ENCODE measurements around the gene ASIC2.

The ASIC2 gene

DNA sequence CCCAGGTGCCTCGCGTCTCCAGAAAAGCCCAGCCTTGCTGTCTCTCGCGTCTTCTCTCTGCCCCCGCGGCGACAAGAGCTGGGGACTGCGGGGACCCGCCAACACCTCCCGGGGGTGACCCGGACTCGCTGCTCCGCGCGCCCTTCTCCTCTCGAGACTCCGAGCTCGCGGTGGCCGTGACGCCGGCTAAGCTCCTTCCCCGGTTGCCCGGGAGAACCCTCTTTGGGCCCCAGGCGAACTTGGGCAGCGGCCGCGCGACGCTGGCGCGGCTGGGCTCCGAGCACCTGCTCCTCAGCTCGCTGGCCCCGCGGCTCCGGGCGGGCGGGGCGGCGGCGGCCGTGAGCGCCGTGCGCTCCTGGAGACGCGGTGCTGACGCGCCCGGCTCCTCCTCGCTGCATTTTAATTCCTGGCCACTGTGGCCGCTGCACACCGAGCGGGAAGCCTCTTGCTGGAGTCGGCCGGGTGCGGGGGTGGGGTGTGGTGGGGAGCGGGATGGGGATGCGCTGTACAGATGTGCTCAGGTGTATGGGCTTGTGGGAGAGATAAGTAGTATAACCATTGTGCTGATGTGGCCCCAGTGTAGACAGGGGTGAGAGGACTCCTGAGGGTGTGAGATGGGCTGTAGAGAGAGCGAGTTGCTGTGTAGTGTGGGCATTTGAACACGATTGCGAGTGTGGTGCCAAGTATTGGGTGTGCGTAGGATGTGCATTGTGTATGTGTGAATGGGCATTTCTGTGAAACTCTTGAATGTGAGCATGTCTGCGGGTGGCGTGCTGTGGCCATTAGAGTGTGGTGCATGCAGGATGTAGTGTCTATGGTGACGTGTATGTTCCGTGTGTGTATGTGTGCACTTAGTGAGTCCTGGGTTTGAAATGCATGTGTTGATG lies at the start of gene ASIC2:
ASIC2 (minus strand) TSS at position 315 of the 887 bp plus-strand sequence.
- FAIRE-seq (peak; percentile 60), DNase-seq (ENCODE audit: insufficient read length, low spot score) (no peak)

- DNase-seq (ENCODE audit: insufficient read length, low spot score), result no peak
- FAIRE-seq, result no peak
Observed at GRCh38 chr17:33342025-33342424, 48.9 kb upstream of the ASIC2 start.

DNA sequence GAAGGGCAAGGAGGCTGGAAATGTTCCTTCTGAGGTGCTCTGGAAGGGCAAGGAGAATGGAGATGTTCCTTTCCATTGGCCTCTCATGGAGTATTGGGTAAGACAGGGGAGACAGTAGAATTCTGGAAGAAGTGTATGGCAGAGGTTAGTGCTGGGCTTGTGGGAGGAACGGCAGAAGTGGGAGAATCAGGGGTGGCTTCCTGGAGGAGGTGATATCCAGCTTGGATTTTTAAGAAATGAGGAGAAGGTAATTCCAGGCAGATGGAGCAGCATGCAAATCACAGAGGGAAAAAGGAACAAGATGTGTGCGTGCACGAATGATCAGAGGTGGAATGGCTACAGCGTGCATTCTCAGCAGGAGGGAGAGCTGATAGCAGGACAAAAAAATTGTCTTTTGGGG lies 45.1 kb upstream of the ASIC2 start:
- FAIRE-seq (no peak), DNase-seq (ENCODE audit: insufficient read length, low spot score) (no peak)

DNA sequence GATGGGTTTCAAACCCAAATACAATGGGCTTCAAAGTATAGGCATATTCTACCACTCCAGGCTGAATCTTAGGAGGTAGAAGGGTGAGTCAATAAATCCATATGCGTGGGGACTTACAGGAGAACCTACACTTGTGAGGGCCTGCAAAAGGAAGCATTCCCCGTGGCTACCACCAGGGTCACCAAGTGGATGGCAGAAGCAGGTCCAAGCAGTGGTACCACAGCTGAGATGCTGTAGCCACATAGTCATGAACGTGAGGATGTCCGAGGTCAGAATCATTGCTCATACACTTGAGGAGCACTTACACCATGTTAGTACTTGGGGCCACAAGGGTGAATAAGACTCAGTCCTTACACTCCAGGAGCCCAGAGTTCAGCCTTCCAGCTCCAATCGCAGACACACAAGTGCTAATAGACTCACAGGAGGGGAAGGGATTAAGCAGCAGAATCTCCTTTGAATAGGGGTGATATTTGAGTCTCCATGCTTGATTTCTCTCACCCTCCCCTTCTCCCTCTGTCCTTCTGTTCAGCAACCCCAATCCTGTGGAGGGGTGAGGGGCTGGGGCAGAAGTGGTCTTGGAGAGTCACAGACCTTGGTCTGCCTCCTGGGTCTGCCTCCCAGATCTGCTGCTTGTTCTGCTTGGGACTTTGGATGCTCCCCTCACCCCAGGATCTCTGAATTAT lies 42.5 kb upstream of the ASIC2 start:
- FAIRE-seq (peak; percentile 59), DNase-seq (ENCODE audit: insufficient read length, low spot score) (no peak)

DNA sequence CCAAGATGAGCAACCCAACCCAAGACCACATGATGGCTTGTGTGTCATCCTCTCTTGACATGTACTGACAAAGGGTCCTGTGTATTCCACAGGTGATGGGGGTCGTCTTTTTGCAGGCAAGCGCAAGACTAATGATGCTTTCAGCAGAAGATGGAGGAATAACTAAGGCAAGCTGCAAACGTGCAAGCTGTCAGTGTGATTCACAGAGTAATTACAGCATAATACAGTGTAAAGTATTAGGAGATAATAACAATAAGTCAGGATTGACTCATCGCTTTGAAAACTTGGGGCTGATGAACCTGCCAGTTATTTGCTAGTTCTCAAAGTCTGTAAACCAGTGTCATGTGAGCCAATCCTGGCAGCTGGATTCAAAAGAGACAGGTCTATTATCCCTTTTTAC lies 41.6 kb upstream of the ASIC2 start:
- DNase-seq (ENCODE audit: insufficient read length, low spot score) (no peak), FAIRE-seq (no peak)

GRCh38 chr17:33330877-33331276 lies 37.8 kb upstream of the ASIC2 start:
- DNase-seq (ENCODE audit: insufficient read length, low spot score), result no peak
- FAIRE-seq, result no peak

- DNase-seq (ENCODE audit: insufficient read length, low spot score) (no peak), FAIRE-seq (no peak)
Observed at GRCh38 chr17:33328129-33328528, 35.0 kb upstream of the ASIC2 start.

DNA sequence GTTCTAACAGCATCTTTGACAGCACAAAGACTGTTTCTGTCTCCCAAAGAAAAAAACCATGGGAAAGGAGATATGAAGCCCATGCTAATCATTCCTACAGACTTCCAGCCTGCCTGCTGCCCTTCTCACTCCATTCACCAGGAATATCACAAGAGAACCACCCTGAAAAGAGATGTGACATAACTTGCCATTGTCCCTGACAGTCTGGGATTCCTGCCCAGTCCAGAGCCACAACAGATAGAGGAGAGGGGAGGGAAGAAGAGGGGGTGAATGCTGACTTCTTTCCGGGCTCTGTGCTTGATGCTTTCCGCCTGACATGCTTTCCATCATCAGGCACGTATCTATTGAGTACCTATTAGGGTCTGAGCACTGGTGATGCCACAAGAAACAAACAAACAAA lies 31.6 kb upstream of the ASIC2 start:
- FAIRE-seq (no peak), DNase-seq (ENCODE audit: insufficient read length, low spot score) (no peak)

DNA sequence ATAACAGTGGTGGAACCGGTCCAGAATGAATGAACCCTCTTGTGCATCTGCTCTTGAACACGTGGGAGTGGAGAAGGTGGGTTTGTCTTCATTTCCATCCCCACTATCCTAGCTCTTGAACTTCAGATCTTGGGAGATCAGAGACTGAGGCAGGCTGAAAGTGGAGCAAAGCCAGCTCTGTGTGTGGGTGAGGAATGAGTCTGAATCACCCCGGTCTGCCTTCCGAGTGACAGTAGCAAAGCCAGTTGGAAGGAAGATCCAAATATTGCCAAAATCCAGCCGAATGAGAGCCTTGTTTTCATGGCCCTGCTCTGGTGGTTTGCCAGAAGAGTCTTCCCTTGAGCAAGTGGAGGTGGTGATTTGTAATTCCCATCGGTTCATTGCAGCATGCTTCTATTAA lies 29.0 kb upstream of the ASIC2 start:
- FAIRE-seq (no peak), DNase-seq (ENCODE audit: insufficient read length, low spot score) (no peak)

DNA sequence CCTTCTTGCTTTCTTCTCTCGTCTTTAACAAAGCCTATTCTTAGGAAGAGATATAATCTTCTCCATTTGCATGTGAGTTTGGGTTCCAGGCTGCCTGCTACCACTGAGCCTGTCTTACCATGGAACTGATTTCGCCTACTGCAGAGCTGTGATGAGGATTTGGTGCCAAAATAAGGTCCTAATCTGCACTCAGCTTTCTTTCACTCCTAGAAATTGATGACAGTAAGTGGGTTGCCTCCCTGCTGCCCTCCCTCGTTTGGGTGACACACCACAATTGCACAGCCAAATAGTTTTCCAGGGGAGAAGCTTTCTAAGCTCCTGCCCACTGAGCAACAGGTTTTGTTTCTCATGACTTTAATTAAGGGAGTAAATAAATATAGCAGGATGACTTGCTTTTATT lies 25.1 kb upstream of the ASIC2 start:
- FAIRE-seq, result no peak

GRCh38 chr17:33316746-33317145 lies 23.7 kb upstream of the ASIC2 start:
- FAIRE-seq (no peak), DNase-seq (ENCODE audit: insufficient read length, low spot score) (no peak)

More for the DNA sequence above, 25.1 kb upstream of the ASIC2 start:
- no peak for DNase-seq (ENCODE audit: insufficient read length, low spot score)

- DNase-seq (ENCODE audit: insufficient read length, low spot score), result no peak
- FAIRE-seq, result no peak
Observed at GRCh38 chr17:33310296-33310695, 17.2 kb upstream of the ASIC2 start.

GRCh38 chr17:33303254-33303653 lies 10.2 kb upstream of the ASIC2 start:
- DNase-seq (ENCODE audit: insufficient read length, low spot score) (no peak), FAIRE-seq (no peak)

DNA sequence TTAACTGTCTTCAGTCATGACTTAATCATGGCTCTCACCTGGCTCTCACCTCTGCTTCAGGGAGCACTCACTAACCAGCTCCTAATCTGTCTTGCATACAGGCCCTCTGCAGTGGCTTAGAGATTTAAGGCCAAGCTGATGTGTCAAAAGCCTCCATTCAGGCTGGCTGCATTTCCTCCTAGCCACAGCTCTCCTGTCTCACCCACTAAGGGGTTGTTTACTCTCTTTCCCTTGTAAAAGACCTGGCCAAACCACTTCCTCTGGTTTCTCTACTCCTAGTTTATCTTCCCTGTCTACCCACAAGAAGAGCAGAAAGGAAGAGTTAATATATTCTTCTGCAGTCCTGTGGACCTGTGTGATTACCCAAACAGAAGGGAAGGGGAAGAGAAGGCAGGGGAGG lies 9.3 kb upstream of the ASIC2 start:
- DNase-seq (ENCODE audit: insufficient read length, low spot score), result no peak
- FAIRE-seq, result no peak

GRCh38 chr17:33300241-33300640 lies 7.1 kb upstream of the ASIC2 start:
- no peak for FAIRE-seq

DNA sequence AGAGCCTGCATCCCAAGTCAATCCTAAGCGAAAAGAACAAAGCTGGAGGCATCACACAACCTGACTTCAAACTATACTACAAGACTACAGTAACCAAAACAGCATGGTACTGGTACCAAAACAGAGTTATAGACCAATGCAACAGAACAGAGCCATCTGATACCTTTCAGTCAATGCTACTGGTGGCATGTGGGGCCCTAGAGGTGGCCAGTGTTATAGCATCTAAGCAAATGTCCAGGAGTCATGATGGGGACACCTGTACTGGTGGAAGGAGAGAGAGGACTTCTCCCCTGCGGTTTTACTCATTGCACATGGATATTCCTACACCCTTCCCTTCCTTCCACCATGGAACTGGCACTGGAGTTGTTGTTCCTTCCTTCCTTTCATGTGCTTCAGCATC lies 6.0 kb upstream of the ASIC2 start:
- no peak for DNase-seq (ENCODE audit: insufficient read length, low spot score)
- no peak for FAIRE-seq

More at GRCh38 chr17:33300241-33300640, 7.1 kb upstream of the ASIC2 start:
- DNase-seq (ENCODE audit: insufficient read length, low spot score), result no peak

GRCh38 chr17:33297643-33298042 lies 4.5 kb upstream of the ASIC2 start:
- no peak for DNase-seq (ENCODE audit: insufficient read length, low spot score)
- FAIRE-seq, result no peak

- no peak for FAIRE-seq
- no peak for DNase-seq (ENCODE audit: insufficient read length, low spot score)
Observed at GRCh38 chr17:33294994-33295393, 1.9 kb upstream of the ASIC2 start.

GRCh38 chr17:33292201-33292980 lies 704 bp downstream of the ASIC2 start:
- DNase-seq (ENCODE audit: insufficient read length, low spot score) (peak; percentile 40), FAIRE-seq (no peak)

- no peak for DNase-seq (ENCODE audit: insufficient read length, low spot score)
- FAIRE-seq, result peak; percentile 9
Observed at GRCh38 chr17:33291248-33292200, 1.6 kb downstream of the ASIC2 start.

Data from HTR-8/SVneo (cell line).